Transverse colon (tissue), 4 donors: ENCODE results near the gene MAPKAP1. TPM values are rescaled to one million over a fixed set of nuclear protein-coding genes. Genes with fewer than 3 reads are reported as not detected.

ENCODE experiments used
- DNase-seq: peaks from one replicate; pipeline ENCODE4 v3.0.0-alpha.2; 2019
- H3K27ac ChIP-seq, 4 donors: fragments of 200-600 bp; sonication (generic); 2 replicates each; pipeline ENCODE4 v1.5.1; 2016 to 2018; ENCODE audit warnings: inconsistent platforms in 4 of 4
- H3K27me3 ChIP-seq: fragments of 200-600 bp; sonication (generic); 2 replicates; pipeline ENCODE4 v1.5.1; 2017; ENCODE audit warnings: inconsistent platforms
- H3K36me3 ChIP-seq, 4 donors: fragments of 200-600 bp; sonication (generic); 2 replicates each; pipeline ENCODE4 v1.5.1; 2017 to 2019; ENCODE audit warnings: inconsistent platforms in 4 of 4
- H3K4me1 ChIP-seq, 4 donors: fragments of 200-600 bp; sonication (generic); 2 replicates each; pipeline ENCODE4 v1.5.1; 2017 to 2020; ENCODE audit warnings: inconsistent platforms in 4 of 4
- H3K4me3 ChIP-seq, 4 donors: fragments of 200-600 bp; sonication (generic); 1 replicate in 1 of 4; 2 replicates in 3 of 4; pipeline versions ENCODE4 v1.5.1 to v1.6.1; 2017 to 2019; ENCODE audit warnings: inconsistent platforms in 4 of 4
- H3K9me3 ChIP-seq, 2 donors: fragments of 200-600 bp; sonication (generic); 2 replicates each; pipeline ENCODE4 v1.5.1; 2017 to 2019; ENCODE audit warnings: inconsistent platforms in 2 of 2
- EP300 ChIP-seq: sonication (generic); formaldehyde crosslinking; IDR thresholded peaks from one replicate; pipeline ENCODE4 v1.6.1; 2017; ENCODE audit warnings: antibody characterized with exemption, low read depth
- POLR2A ChIP-seq: fragments of 450-650 bp; IDR thresholded peaks from one replicate; pipeline ENCODE4 v1.6.1; 2016; ENCODE audit warnings: antibody characterized with exemption, mild to moderate bottlenecking, moderate library complexity
- POLR2AphosphoS5 ChIP-seq, 3 donors: sonication (generic); formaldehyde crosslinking; IDR thresholded peaks; one replicate each; pipeline ENCODE4 v1.6.1; 2016; ENCODE audit warnings: antibody characterized with exemption in 3 of 3
- WGBS, 2 donors: methylation state at CpG; one replicate each; pipeline ENCODE4 v1.1.5; 2018; ENCODE audit warnings: low coverage in 1 of 2; 5-methylcytosine and 5-hydroxymethylcytosine counted together
- in situ Hi-C, 4 donors: fragments of 200-750 bp; cut with MboI; loops; one replicate each; pipeline versions ENCODE4 v1.15.0 to v1.15.1; 2017; ENCODE audit warnings: low sequenced_read_pairs in 3 of 4, low pct_ligation_motif_present in 1 of 4, low pct_unique_long_range_greater_than_20kb in 1 of 4
- intact Hi-C: fragments of 100-400 bp; cut with DNase I; formaldehyde crosslinking; loops from one replicate; pipeline ENCODE4 v1.15.1; 2023; ENCODE audit warnings: low total_unique reads
- total RNA-seq, 4 donors: library from RNA; depleted of rRNA; stranded (reverse); fragments of >200 nt; gene quantifications; one replicate each; pipeline ENCODE4 v1.1.0, GENCODE V29; 2016
- TF ChIP-seq, protein P1 (sequence below), 5 experiments: fragments of 200-600 bp in 3 of 5; fragments of 450-650 bp in 2 of 5; sonication (generic) in 3 of 5; IDR thresholded peaks; 1 replicate in 2 of 5; 2 replicates in 3 of 5; pipeline ENCODE4 v1.5.1; 2016 to 2017; ENCODE audit warnings: antibody characterized with exemption in 5 of 5, inconsistent platforms in 3 of 5, mild to moderate bottlenecking in 2 of 5, moderate library complexity in 1 of 5

The MAPKAP1 gene
- total RNA-seq, 4 donors from 2014 or later = 59.8 to 83.4 (median 71.2) TPM

- Histone ChIP-seq H3K4me1 (peaks cover 0 to 40% (median 7%) of the 10 kb centered on the region in 4 donors), H3K27ac (peak overlapping the region; percentile 53 to 94 (median 68)), H3K27me3 (no peaks in the 10 kb centered on the region), H3K4me3 (peak overlapping the region in 1 of 4 donors; percentile 95), H3K9me3 (no peaks in the 10 kb centered on the region), H3K36me3 (no peaks in the 10 kb centered on the region)
- intact Hi-C loops = no loop called here
- no peak for DNase-seq
- TF ChIP-seq, protein P1, sequence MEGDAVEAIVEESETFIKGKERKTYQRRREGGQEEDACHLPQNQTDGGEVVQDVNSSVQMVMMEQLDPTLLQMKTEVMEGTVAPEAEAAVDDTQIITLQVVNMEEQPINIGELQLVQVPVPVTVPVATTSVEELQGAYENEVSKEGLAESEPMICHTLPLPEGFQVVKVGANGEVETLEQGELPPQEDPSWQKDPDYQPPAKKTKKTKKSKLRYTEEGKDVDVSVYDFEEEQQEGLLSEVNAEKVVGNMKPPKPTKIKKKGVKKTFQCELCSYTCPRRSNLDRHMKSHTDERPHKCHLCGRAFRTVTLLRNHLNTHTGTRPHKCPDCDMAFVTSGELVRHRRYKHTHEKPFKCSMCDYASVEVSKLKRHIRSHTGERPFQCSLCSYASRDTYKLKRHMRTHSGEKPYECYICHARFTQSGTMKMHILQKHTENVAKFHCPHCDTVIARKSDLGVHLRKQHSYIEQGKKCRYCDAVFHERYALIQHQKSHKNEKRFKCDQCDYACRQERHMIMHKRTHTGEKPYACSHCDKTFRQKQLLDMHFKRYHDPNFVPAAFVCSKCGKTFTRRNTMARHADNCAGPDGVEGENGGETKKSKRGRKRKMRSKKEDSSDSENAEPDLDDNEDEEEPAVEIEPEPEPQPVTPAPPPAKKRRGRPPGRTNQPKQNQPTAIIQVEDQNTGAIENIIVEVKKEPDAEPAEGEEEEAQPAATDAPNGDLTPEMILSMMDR (IDR thresholded peaks at IDR 0.05) = no peak
- no peak for TF ChIP-seq EP300
- no peak for TF ChIP-seq POLR2AphosphoS5 (IDR thresholded peaks at IDR 0.05)
- TF ChIP-seq POLR2A = no peak
- 41 to 43% methylated on average over 3 of the region's 3 CpGs for WGBS, 2 donors
- in situ Hi-C loops = no loop called here
Measured at GRCh38 chr9:125752070-125752628, 45.1 kb upstream of the MAPKAP1 start.

DNA sequence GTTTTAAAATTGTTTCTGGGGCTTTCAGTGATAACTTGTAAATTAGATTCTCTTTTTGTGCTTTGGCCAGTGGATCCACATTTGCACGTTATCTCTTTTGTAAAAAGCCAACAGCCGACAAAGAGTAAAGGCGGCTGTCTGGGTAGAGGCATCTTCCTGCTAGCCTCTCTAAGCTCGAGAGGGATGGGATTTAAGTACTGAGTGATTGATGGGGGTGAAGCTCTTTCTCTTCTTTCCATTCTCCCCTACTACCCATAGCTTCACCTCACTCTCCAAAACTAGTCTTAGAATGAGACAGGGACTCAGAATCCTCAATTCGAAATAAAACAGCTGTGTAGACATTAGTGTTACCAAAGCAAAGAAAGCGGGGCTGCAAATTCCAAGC is 43.6 kb upstream of the MAPKAP1 start:
- TF ChIP-seq, protein P1 (IDR thresholded peaks at IDR 0.05) = no peak
- TF ChIP-seq POLR2AphosphoS5 (IDR thresholded peaks at IDR 0.05) = no peak
- no peak for DNase-seq
- Histone ChIP-seq H3K36me3 (no peaks in the 10 kb centered on the region), H3K27ac (peak overlapping the region; percentile 53 to 94 (median 68)), H3K9me3 (no peaks in the 10 kb centered on the region), H3K4me1 (peaks cover 0 to 44% (median 9%) of the 10 kb centered on the region in 4 donors), H3K4me3 (peak overlapping the region in 2 of 4 donors; percentile 3 to 95), H3K27me3 (no peaks in the 10 kb centered on the region)
- in situ Hi-C loops (no loop called here), intact Hi-C loops (no loop called here)
- 53 to 78% methylated on average over 5 to 6 of the region's 6 CpGs for WGBS, 2 donors

DNA sequence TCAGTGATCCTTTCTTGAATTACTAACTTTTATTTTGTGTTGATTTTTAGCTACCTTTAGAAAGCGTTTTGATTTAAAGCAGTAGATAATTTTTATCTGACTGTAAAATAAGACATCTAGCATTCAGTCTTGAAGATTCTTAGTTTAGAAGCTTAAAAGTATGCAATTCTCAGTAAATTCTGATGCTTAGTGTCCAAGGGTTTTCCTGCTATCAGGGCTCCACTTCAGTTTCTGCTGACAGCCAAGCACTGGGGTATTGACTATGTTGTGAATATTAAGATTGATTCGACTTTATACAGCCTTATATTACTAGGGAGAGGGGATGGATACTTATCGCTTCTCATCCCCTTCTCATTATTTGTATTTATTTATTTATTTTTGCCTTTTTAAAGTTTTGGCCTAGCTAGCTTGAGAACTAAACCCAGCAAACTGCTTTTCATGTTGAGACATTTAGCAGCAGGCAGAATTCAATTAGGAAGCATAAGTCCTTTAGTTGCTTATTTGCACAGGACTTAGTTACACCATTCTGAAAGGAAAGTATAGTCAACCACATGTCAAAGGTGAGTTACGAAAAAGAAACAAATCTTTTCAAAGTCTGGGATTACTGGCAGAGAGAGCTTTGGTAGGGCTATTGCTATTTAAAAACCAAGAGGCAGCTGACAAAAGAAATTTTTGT is 43.1 kb upstream of the MAPKAP1 start:
- no peak for DNase-seq
- Histone ChIP-seq H3K36me3 (no peaks in the 10 kb centered on the region), H3K9me3 (no peaks in the 10 kb centered on the region), H3K27ac (peak overlapping the region; percentile 53 to 94 (median 68)), H3K4me3 (peak overlapping the region in 2 of 4 donors; percentile 3 to 95), H3K4me1 (peaks cover 0 to 49% (median 11%) of the 10 kb centered on the region in 4 donors), H3K27me3 (no peaks in the 10 kb centered on the region)
- in situ Hi-C loops (no loop called here), intact Hi-C loops (loop anchor here (5.0 kb wide), 1 partner anchor 72 kb away; no protein-coding TSS in a partner anchor)
- TF ChIP-seq POLR2A = no peak
- TF ChIP-seq, protein P1 (IDR thresholded peaks at IDR 0.05) = no peak
- no peak for TF ChIP-seq POLR2AphosphoS5 (IDR thresholded peaks at IDR 0.05)
- no peak for TF ChIP-seq EP300
- WGBS, 2 donors = 67 to 72% methylated on average over 4 of the region's 4 CpGs

- H3K36me3 ChIP-seq = no peaks in the 10 kb centered on the region
- 64 to 67% methylated on average over 4 of the region's 4 CpGs for WGBS, 2 donors
- DNase-seq = no peak
- H3K4me3 ChIP-seq = peak overlapping the region in 3 of 4 donors; percentile 62 to 95 (median 88)
- H3K27me3 ChIP-seq = no peaks in the 10 kb centered on the region
- no peak for TF ChIP-seq POLR2A
- TF ChIP-seq, protein P1 (IDR thresholded peaks at IDR 0.05) = no peak
- no peak for TF ChIP-seq POLR2AphosphoS5 (IDR thresholded peaks at IDR 0.05)
- TF ChIP-seq EP300 = no peak
- no peaks in the 10 kb centered on the region for H3K9me3 ChIP-seq
- peaks cover 0 to 48% (median 11%) of the 10 kb centered on the region in 4 donors for H3K4me1 ChIP-seq
- in situ Hi-C loops (no loop called here), intact Hi-C loops (loop anchor here (5.0 kb wide), 1 partner anchor 73 kb away; no protein-coding TSS in a partner anchor)
- H3K27ac ChIP-seq = peak overlapping the region; percentile 83 to 94 (median 89)
Measured at GRCh38 chr9:125749287-125749935, 42.4 kb upstream of the MAPKAP1 start.
